Endothelial cell of umbilical vein (primary cell): ENCODE data around the gene ACBD7. TPM values are rescaled to one million over a fixed set of nuclear protein-coding genes. Genes with fewer than 3 reads are reported as not detected.

Source experiments
- BruUV-seq: library from RNA; stranded (reverse); fragments of 400-500 nt; replicated peaks from 2 replicates; lab custom pipeline; 2021; lab: Mats Ljungman, UMichigan
- CTCF ChIA-PET: fragments of 300-600, 350-600 bp; sonication (Branson Sonifier 250); formaldehyde crosslinking; loops from one replicate; lab custom pipeline; 2021; ENCODE audit warnings: antibody characterized with exemption, inconsistent platforms; lab: Charles Lee
- POLR2A ChIA-PET: fragments of 300-600, 350-600 bp; sonication (Branson Sonifier 250); formaldehyde crosslinking; loops from one replicate; lab custom pipeline; 2021; ENCODE audit warnings: antibody characterized with exemption, inconsistent platforms; lab: Charles Lee
- DNase-seq: peaks from one replicate; pipeline ENCODE4 v3.0.0-alpha.2; 2011; ENCODE audit warnings: low read depth, low spot score
- FAIRE-seq: peaks from 2 replicates; lab custom pipeline; 2011; peaks lifted over from hg19 to GRCh38; lab: Jason Lieb, UNC
- H2AFZ ChIP-seq: 2 replicates; pipeline ENCODE4 v1.6.0; 2012; ENCODE audit warnings: low read depth, low read length, control low read depth, inconsistent platforms
- H3K27ac ChIP-seq: 2 replicates; pipeline ENCODE4 v1.5.1; 2011; ENCODE audit warnings: low read depth, mild to moderate bottlenecking, control low read depth, low read length, moderate library complexity; ENCODE audit not compliant: insufficient read depth
- H3K27me3 ChIP-seq, 2 experiments: 2 replicates each; pipeline versions ENCODE4 v1.6.0 to v1.6.1; 2011; ENCODE audit warnings: low read length in 2 of 2, mixed read lengths in 1 of 2; ENCODE audit not compliant: control insufficient read depth in 2 of 2, insufficient read depth in 2 of 2
- H3K36me3 ChIP-seq, 2 experiments: 2 replicates in 1 of 2; 3 replicates in 1 of 2; pipeline ENCODE4 v1.5.1; 2011; ENCODE audit warnings: low read length in 2 of 2, mild to moderate bottlenecking in 1 of 2, moderate library complexity in 1 of 2; ENCODE audit not compliant: control insufficient read depth in 2 of 2, insufficient read depth in 2 of 2; ENCODE audit errors: extremely low read depth in 1 of 2
- H3K4me1 ChIP-seq: 3 replicates; pipeline ENCODE4 v1.5.1; 2011; ENCODE audit warnings: mild to moderate bottlenecking, low read length; ENCODE audit not compliant: control insufficient read depth, insufficient read depth; ENCODE audit errors: extremely low read depth
- H3K4me2 ChIP-seq: 2 replicates; pipeline ENCODE4 v1.6.1; 2011; ENCODE audit warnings: low read length, control low read depth, mixed read lengths; ENCODE audit not compliant: insufficient read depth
- H3K4me3 ChIP-seq, 3 experiments: fragments of 200-600 bp in 1 of 3; sonication (generic), shearing (Covaris generic) in 1 of 3; replicated peaks in 1 of 3; 2 replicates each; pipeline ENCODE4 v1.5.1; 2011 to 2016; ENCODE audit warnings: control low read depth in 3 of 3, low read length in 3 of 3, mild to moderate bottlenecking in 2 of 3, inconsistent platforms in 1 of 3, low read depth in 1 of 3, moderate library complexity in 1 of 3; ENCODE audit not compliant: insufficient read depth in 1 of 3
- H3K79me2 ChIP-seq: 2 replicates; pipeline ENCODE4 v1.6.0; 2012; ENCODE audit warnings: low read length, inconsistent platforms; ENCODE audit not compliant: control insufficient read depth, insufficient read depth
- H3K9ac ChIP-seq: replicated peaks from 2 replicates; pipeline ENCODE3; 2011; ENCODE audit warnings: low read length, control low read depth; ENCODE audit not compliant: insufficient read depth; ENCODE audit errors: extremely low read depth
- H3K9me1 ChIP-seq: replicated peaks from 3 replicates; pipeline ENCODE4 v1.6.0; 2011; ENCODE audit warnings: mild to moderate bottlenecking, low read length; ENCODE audit not compliant: control insufficient read depth, insufficient read depth; ENCODE audit errors: extremely low read depth
- H3K9me3 ChIP-seq: replicated peaks from 2 replicates; pipeline ENCODE4 v1.5.1; 2012; ENCODE audit warnings: low read length, inconsistent platforms; ENCODE audit not compliant: control insufficient read depth, insufficient read depth
- H4K20me1 ChIP-seq: replicated peaks from 2 replicates; pipeline ENCODE3; 2011; ENCODE audit warnings: mild to moderate bottlenecking, low read length; ENCODE audit not compliant: control insufficient read depth, insufficient read depth; ENCODE audit errors: extremely low read depth
- EZH2 ChIP-seq: IDR thresholded peaks from 2 replicates; pipeline ENCODE4 v1.6.1; 2012; ENCODE audit warnings: borderline replicate concordance, low read depth, mild to moderate bottlenecking, moderate library complexity, low read length, inconsistent platforms; ENCODE audit not compliant: severe bottlenecking
- FOS ChIP-seq: IDR thresholded peaks from 2 replicates; pipeline ENCODE4 v1.6.1; 2011; ENCODE audit warnings: mild to moderate bottlenecking, low read length, moderate library complexity, borderline replicate concordance; ENCODE audit not compliant: insufficient read depth
- GATA2 ChIP-seq: IDR thresholded peaks from 2 replicates; pipeline ENCODE4 v1.7.0; 2011; ENCODE audit warnings: low read depth, mild to moderate bottlenecking, moderate library complexity, mixed read lengths, low read length; ENCODE audit not compliant: insufficient read length, insufficient read depth
- JUN ChIP-seq: IDR thresholded peaks from 2 replicates; pipeline ENCODE4 v1.6.1; 2011; ENCODE audit warnings: borderline replicate concordance, low read depth; ENCODE audit not compliant: insufficient read length, insufficient read depth
- MYC ChIP-seq: IDR thresholded peaks from one replicate; pipeline ENCODE4 v1.6.1; 2011; ENCODE audit warnings: mild to moderate bottlenecking, low read depth, low read length
- POLR2A ChIP-seq: IDR thresholded peaks from 2 replicates; pipeline ENCODE4 v1.6.1; 2012; ENCODE audit warnings: low read depth, mild to moderate bottlenecking, control low read depth, low read length
- POLR2AphosphoS5 ChIP-seq: IDR thresholded peaks from 2 replicates; pipeline ENCODE4 v1.6.1; 2012; ENCODE audit warnings: low read depth, mild to moderate bottlenecking, control low read depth, low read length, moderate library complexity; ENCODE audit not compliant: insufficient read depth
- dilution Hi-C: fragments of 300-500 bp; cut with MboI; formaldehyde crosslinking; loops from one replicate; pipeline ENCODE4 v1.15.0; 2019; ENCODE audit warnings: low sequenced_read_pairs; ENCODE audit not compliant: extremely low pct_ligation_motif_present
- intact Hi-C: fragments of 100-400 bp; cut with micrococcal nuclease; formaldehyde crosslinking; loops from one replicate; pipeline ENCODE4 v1.10.0; 2022
- polyA plus RNA-seq, 4 experiments: library from polyadenylated mRNA; depleted of rRNA in 3 of 4; stranded (reverse) in 3 of 4; unstranded in 1 of 4; fragments of >200 nt; gene quantifications; 2 replicates each; pipeline versions ENCODE4 v1.2.1 to v1.2.3, GENCODE V29; 2011 to 2012; ENCODE audit warnings: missing spikeins in 1 of 4
- total RNA-seq: library from RNA; stranded (reverse); gene quantifications from 2 replicates; pipeline ENCODE4 v1.2.3, GENCODE V29; 2021
- TF ChIP-seq, protein P1 (sequence below), 2 donors: IDR thresholded peaks; 1 replicate in 1 of 2; 2 replicates in 1 of 2; pipeline ENCODE4 v1.5.1; 2011; ENCODE audit warnings: low read length in 2 of 2, mild to moderate bottlenecking in 2 of 2, moderate library complexity in 2 of 2, control low read depth in 1 of 2, inconsistent platforms in 1 of 2, low read depth in 1 of 2; ENCODE audit not compliant: insufficient read depth in 1 of 2; ENCODE audit errors: extremely low read depth in 1 of 2
- TF ChIP-seq, protein P2 (sequence below): IDR thresholded peaks from 2 replicates; pipeline ENCODE4 v1.6.1; 2011; ENCODE audit not compliant: insufficient read depth, insufficient read length

Gene ACBD7
- total and polyA plus RNA-seq, 2 donors (not counting 3 experiments of a cell fraction or from before 2014, with no cell fraction given), result 1.2 to 2.8 TPM

DNA sequence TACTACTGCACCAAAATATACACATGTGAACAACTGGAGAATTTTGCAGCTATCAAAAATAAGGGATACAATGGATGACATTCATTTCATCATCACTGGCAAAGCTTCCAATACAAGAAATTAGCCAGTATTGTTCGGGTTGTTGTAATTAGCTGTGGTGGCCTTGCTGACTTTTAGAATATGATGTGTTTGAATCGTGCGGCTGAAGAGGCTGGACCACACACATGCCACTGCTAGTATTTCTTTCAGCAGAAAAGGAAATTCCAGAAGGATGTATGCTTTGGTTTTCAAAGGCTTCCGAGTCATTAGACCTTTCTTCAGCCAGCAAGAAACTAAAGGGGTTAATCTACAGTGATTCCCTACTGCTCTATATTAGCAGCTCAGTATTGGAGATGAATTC is 25.2 kb upstream of the ACBD7 start:
- DNase-seq (no peak), FAIRE-seq (no peak)
- BruUV-seq, result no TSS peak
- TF ChIP-seq FOS (no peak), GATA2 (no peak), EZH2 (no peak), POLR2AphosphoS5 (no peak), JUN (no peak), POLR2A (no peak), MYC (no peak)
- TF ChIP-seq, protein P1, sequence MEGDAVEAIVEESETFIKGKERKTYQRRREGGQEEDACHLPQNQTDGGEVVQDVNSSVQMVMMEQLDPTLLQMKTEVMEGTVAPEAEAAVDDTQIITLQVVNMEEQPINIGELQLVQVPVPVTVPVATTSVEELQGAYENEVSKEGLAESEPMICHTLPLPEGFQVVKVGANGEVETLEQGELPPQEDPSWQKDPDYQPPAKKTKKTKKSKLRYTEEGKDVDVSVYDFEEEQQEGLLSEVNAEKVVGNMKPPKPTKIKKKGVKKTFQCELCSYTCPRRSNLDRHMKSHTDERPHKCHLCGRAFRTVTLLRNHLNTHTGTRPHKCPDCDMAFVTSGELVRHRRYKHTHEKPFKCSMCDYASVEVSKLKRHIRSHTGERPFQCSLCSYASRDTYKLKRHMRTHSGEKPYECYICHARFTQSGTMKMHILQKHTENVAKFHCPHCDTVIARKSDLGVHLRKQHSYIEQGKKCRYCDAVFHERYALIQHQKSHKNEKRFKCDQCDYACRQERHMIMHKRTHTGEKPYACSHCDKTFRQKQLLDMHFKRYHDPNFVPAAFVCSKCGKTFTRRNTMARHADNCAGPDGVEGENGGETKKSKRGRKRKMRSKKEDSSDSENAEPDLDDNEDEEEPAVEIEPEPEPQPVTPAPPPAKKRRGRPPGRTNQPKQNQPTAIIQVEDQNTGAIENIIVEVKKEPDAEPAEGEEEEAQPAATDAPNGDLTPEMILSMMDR (IDR thresholded peaks at IDR 0.05; ENCODE audit: extremely low read depth in 1 of 2, insufficient read depth in 1 of 2, low read depth in 1 of 2, low read length in 2 of 2), result no peak
- TF ChIP-seq, protein P2, sequence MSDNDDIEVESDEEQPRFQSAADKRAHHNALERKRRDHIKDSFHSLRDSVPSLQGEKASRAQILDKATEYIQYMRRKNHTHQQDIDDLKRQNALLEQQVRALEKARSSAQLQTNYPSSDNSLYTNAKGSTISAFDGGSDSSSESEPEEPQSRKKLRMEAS, result no peak
- Histone ChIP-seq H4K20me1 (peaks cover 8% of the 10 kb centered on the region), H3K9ac (no peak overlapping the region), H3K4me2 (no peak overlapping the region), H3K27ac (no peak overlapping the region), H3K4me1 (no peaks in the 10 kb centered on the region), H2AFZ (no peak overlapping the region), H3K79me2 (peaks cover 20% of the 10 kb centered on the region), H3K4me3 (no peak overlapping the region), H3K36me3 (peaks cover 13 to 23% of the 10 kb centered on the region in 2 experiments), H3K9me3 (no peaks in the 10 kb centered on the region), H3K9me1 (no peaks in the 10 kb centered on the region), H3K27me3 (no peaks in the 10 kb centered on the region)
- ChIA-PET POLR2A (no interaction called here), CTCF (interaction anchor here (0.7 to 2.1 kb wide), 2 partner anchors 7 to 1692 kb away, joined by 3 to 5 read pairs; no protein-coding TSS in a partner anchor)
- dilution Hi-C loops, result no loop called here
- intact Hi-C loops, result no loop called here
